ENCODE data around the gene NR2C1. TPM values are rescaled to one million over a fixed set of nuclear protein-coding genes. Genes with fewer than 3 reads are reported as not detected.

NR2C1 gene
- total RNA-seq, 1 donor from 2014 or later: 37.0 TPM

- DNase-seq (no peak), ATAC-seq (no peak)
- intact Hi-C loops (cut with DNase I): no loop called here
- Histone ChIP-seq H3K27ac (no peak overlapping the region), H3K4me3 (no peak overlapping the region), H3K36me3 (peaks cover 31% of the 10 kb centered on the region), H3K27me3 (no peaks in the 10 kb centered on the region), H3K4me1 (no peaks in the 10 kb centered on the region), H3K9me3 (no peaks in the 10 kb centered on the region)
- no peak for TF ChIP-seq CTCF (IDR thresholded peaks at IDR 0.05)
Measured at GRCh38 chr12:95070378-95070777, 3.0 kb downstream of the NR2C1 start.

GRCh38 chr12:95066091-95066855, 7.1 kb downstream of the NR2C1 start:
- no peak for TF ChIP-seq CTCF (IDR thresholded peaks at IDR 0.05)
- Histone ChIP-seq H3K27me3 (no peaks in the 10 kb centered on the region), H3K4me3 (no peak overlapping the region), H3K36me3 (peaks cover 67% of the 10 kb centered on the region), H3K4me1 (no peaks in the 10 kb centered on the region), H3K9me3 (no peaks in the 10 kb centered on the region), H3K27ac (no peak overlapping the region)
- intact Hi-C loops (cut with DNase I): no loop called here
- no peak for DNase-seq
- ATAC-seq: no peak

GRCh38 chr12:95060951-95061350, 12.5 kb downstream of the NR2C1 start:
- intact Hi-C loops (cut with DNase I): no loop called here
- no peak for TF ChIP-seq CTCF (IDR thresholded peaks at IDR 0.05)
- Histone ChIP-seq H3K27me3 (no peaks in the 10 kb centered on the region), H3K4me3 (no peak overlapping the region), H3K36me3 (peaks cover 91% of the 10 kb centered on the region), H3K4me1 (no peaks in the 10 kb centered on the region), H3K27ac (no peak overlapping the region), H3K9me3 (no peaks in the 10 kb centered on the region)
- DNase-seq: no peak
- no peak for ATAC-seq

GRCh38 chr12:95059984-95060383, 13.4 kb downstream of the NR2C1 start:
- Histone ChIP-seq H3K4me1 (no peaks in the 10 kb centered on the region), H3K36me3 (peaks cover 90% of the 10 kb centered on the region), H3K27ac (no peak overlapping the region), H3K4me3 (no peak overlapping the region), H3K27me3 (no peaks in the 10 kb centered on the region), H3K9me3 (no peaks in the 10 kb centered on the region)
- no peak for TF ChIP-seq CTCF (IDR thresholded peaks at IDR 0.05)
- no peak for ATAC-seq
- intact Hi-C loops (cut with DNase I): no loop called here
- no peak for DNase-seq

- ATAC-seq (no peak), DNase-seq (no peak)
- Histone ChIP-seq H3K9me3 (no peaks in the 10 kb centered on the region), H3K4me3 (no peak overlapping the region), H3K4me1 (no peaks in the 10 kb centered on the region), H3K36me3 (peaks cover 70% of the 10 kb centered on the region), H3K27ac (no peak overlapping the region), H3K27me3 (no peaks in the 10 kb centered on the region)
- no peak for TF ChIP-seq CTCF (IDR thresholded peaks at IDR 0.05)
- intact Hi-C loops (cut with DNase I): no loop called here
Measured at GRCh38 chr12:95057424-95057823, 16.0 kb downstream of the NR2C1 start.

Data from upper lobe of right lung (tissue), 1 donor.